Mucosa of descending colon (tissue), 3 donors: ENCODE data around the gene AGRP. TPM values are rescaled to one million over a fixed set of nuclear protein-coding genes. Genes with fewer than 3 reads are reported as not detected.
A peak's percentile ranks its signal among the peaks of the same experiment; 100 is the strongest.

Source experiments
- ATAC-seq: fragments of 200-7000 bp; cut with Tn5 transposase; one replicate; pipeline ENCODE4 v1.9.1; 2020; ENCODE audit warnings: mild to moderate bottlenecking, moderate library complexity
- DNase-seq, 3 donors: peaks; one replicate each; pipeline ENCODE4 v3.0.0-alpha.2; 2020
- H3K36me3 ChIP-seq: fragments of 200-600 bp; one replicate; pipeline ENCODE4 v1.8.0; 2021; ENCODE audit warnings: low read depth, mild to moderate bottlenecking
- H3K4me1 ChIP-seq: fragments of 200-600 bp; one replicate; pipeline ENCODE4 v1.8.0; 2021; ENCODE audit warnings: low read depth, mild to moderate bottlenecking
- H3K4me3 ChIP-seq: fragments of 200-600 bp; one replicate; pipeline ENCODE4 v1.8.0; 2021; ENCODE audit warnings: mild to moderate bottlenecking
- H3K9me3 ChIP-seq: fragments of 200-600 bp; one replicate; pipeline ENCODE4 v1.8.0; 2021; ENCODE audit warnings: mild to moderate bottlenecking
- intact Hi-C, 2 donors: fragments of 100-400 bp; cut with DNase I in 1 of 2; cut with micrococcal nuclease in 1 of 2; formaldehyde crosslinking; loops; one replicate each; pipeline versions ENCODE4 v1.11.0 to v1.11.1; 2022; cut with DNase I, micrococcal nuclease
- total RNA-seq, 3 donors: library from RNA; stranded (reverse); fragmentation: NEBNext Ultra II Directional in 2 of 3; extraction: Animal tissue kit (Norgen Biotek cat#: 25700) in 2 of 3; gene quantifications; one replicate each; pipeline versions ENCODE4 v1.2.1 to v1.2.4, GENCODE V29; 2021 to 2023
- TF ChIP-seq, protein P1 (sequence below): fragments of 200-600 bp; IDR thresholded peaks from one replicate; pipeline ENCODE4 v1.8.0; 2022; ENCODE audit warnings: antibody characterized with exemption, mild to moderate bottlenecking
- donor health status: DM: no; HTN: no; CAD: no; lungs with moderate emphysema.
- donor health status: DM: no; HTN: no; CAD: no.
- donor health status: DM: no; HTN: yes; CAD: no.

The AGRP gene
- total RNA-seq, 3 donors from 2014 or later = not detected

DNA sequence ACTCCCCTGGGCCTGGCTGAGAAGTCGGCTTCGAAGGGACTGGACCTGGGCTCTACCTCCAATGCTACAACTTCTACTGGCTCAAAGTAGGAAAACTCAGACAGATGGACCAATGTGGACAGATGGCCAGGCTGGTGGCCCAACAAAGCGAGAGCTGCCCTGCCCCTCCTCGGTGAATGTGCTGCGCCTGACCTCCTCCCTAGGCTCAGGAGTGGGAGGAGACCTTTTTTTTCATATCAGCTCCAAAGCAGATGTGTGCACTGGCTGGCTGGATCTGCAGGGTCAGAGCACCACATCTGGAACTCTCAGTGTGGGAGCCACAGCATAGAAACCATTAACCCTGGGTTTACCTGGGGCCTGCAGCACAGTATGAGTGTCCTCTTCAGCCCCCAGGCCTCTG, 23.2 kb downstream of the AGRP start:
- Histone ChIP-seq H3K4me1 (peaks cover 90% of the 10 kb centered on the region), H3K36me3 (no peaks in the 10 kb centered on the region), H3K4me3 (no peak overlapping the region), H3K9me3 (no peaks in the 10 kb centered on the region)
- DNase-seq (peak; percentile 64 to 74 (median 65)), ATAC-seq (peak; percentile 14)
- TF ChIP-seq, protein P1, sequence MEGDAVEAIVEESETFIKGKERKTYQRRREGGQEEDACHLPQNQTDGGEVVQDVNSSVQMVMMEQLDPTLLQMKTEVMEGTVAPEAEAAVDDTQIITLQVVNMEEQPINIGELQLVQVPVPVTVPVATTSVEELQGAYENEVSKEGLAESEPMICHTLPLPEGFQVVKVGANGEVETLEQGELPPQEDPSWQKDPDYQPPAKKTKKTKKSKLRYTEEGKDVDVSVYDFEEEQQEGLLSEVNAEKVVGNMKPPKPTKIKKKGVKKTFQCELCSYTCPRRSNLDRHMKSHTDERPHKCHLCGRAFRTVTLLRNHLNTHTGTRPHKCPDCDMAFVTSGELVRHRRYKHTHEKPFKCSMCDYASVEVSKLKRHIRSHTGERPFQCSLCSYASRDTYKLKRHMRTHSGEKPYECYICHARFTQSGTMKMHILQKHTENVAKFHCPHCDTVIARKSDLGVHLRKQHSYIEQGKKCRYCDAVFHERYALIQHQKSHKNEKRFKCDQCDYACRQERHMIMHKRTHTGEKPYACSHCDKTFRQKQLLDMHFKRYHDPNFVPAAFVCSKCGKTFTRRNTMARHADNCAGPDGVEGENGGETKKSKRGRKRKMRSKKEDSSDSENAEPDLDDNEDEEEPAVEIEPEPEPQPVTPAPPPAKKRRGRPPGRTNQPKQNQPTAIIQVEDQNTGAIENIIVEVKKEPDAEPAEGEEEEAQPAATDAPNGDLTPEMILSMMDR = no peak
- intact Hi-C loops = loop anchor here in 1 of 2 donors (5.0 kb wide), 1 partner anchor 33 kb away; no protein-coding TSS in a partner anchor

DNA sequence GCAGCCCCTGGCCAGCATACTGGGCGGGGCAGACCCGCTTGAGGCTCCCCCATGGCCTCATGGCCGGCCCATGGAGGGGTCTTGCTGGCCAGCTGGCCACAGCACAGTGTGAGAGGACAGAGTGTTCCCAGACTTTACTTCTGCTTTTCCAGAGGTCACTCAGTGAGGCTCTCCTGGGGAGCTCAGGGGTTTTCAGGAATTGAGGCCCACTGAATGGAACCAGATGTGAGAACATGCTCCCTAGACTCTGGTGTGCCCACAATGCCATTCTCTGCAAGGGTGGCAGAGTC, 23.5 kb downstream of the AGRP start:
- peaks cover 87% of the 10 kb centered on the region for H3K4me1 ChIP-seq
- TF ChIP-seq, protein P1 = no peak

DNA sequence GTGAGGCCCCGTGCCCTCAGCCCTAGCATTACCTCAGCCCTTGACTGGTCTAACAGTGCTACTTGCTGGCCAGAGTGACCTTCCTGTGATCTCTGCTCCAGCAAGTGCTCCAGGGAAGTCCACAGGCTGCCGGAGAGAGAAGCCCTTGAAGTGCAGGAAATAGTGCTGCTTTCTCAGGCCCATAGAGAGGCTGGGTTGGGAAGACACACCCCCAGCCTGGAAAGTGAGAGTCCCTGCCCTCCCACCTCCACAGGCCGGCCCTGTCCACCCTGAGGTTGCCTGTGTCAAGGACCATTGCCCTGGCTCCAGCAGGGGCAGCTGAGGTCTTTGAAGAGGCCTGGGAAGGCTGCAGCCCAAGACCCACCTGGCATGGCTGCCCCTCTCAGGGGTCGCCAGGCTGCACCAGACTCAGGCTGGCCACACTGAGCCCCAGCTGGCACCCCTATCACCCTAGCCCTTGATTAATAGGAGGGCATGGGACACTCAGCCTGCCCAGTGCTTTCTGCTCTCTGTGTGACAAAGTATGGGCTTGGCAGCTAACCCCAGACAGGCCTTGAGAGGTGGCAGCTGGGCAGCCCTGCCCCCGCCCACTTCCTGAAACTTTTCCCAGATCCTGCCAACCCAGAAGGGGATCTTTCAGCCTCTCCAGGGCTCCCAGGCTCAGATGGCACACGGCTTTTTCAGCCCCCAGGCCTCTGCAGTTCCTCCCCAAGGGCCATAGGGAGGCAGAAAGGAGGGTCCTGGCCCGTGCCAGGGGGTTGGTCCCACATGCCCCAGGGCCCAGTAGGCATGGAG, 24.1 kb downstream of the AGRP start:
- Histone ChIP-seq H3K9me3 (no peaks in the 10 kb centered on the region), H3K36me3 (no peaks in the 10 kb centered on the region), H3K4me3 (peak overlapping the region; percentile 14), H3K4me1 (peaks cover 81% of the 10 kb centered on the region)
- ATAC-seq (peak; percentile 49), DNase-seq (peak; percentile 82 to 88 (median 84))
- intact Hi-C loops = no loop called here
- TF ChIP-seq, protein P1 = no peak

More for the DNA sequence above, 23.5 kb downstream of the AGRP start:
- intact Hi-C loops = loop anchor here in 1 of 2 donors (5.0 kb wide), 1 partner anchor 33 kb away; no protein-coding TSS in a partner anchor
- no peaks in the 10 kb centered on the region for H3K9me3 ChIP-seq
- ATAC-seq = no peak
- H3K36me3 ChIP-seq = no peaks in the 10 kb centered on the region
- DNase-seq = no peak
- no peak overlapping the region for H3K4me3 ChIP-seq

DNA sequence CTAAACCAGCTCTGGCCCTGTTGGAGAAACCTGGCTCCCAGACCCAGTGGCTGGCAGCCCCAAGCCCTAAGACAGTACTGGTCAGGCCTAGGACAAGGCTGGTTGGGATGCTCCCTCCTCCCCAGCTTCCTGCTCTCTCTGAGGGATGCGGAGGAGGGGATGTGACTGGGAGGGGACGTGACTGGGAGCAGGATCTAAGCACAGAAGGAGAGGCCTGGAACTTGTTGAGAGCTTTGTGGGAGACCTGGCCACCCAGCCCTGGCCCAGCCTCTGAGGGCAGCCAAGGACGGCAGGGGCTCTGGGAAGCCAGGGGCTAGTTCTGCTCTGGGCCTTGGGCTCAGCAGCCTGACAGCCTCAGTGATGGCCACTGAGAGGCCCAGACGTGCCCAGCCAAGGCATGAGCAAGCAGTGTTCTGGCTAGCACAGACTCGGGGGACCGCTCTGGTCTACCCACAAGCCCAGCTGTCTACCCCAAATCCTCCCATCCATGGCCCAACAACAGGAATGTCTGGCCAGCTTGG, 25.2 kb downstream of the AGRP start:
- DNase-seq = peak; percentile 23 to 67 (median 40)
- intact Hi-C loops = no loop called here

DNA sequence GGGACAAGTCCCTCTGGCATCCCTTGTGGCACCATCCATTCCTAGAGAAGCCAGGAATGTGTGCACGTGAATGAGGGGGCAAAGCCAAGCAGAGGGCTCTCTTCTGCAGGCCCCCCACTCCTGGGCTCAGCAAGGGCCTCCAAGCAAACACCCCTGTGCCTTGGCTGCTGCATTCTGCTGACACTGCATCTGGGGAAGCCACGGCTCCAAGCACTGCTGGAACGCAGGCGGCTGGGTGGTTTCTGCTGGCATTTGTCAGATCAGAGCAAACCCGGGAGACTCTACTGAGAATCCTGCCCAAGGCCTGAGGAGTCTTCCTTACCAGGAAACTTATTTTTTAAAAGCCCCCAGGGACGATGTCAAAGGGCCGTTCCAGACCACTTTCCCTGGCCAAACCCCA, 25.7 kb downstream of the AGRP start:
- Histone ChIP-seq H3K4me1 (peaks cover 77% of the 10 kb centered on the region), H3K9me3 (no peaks in the 10 kb centered on the region), H3K4me3 (no peak overlapping the region), H3K36me3 (no peaks in the 10 kb centered on the region)
- intact Hi-C loops = no loop called here
- ATAC-seq (no peak), DNase-seq (peak; percentile 7 to 43 (median 27))
- TF ChIP-seq, protein P1 = no peak

More for the DNA sequence above, 25.2 kb downstream of the AGRP start:
- no peak overlapping the region for H3K4me3 ChIP-seq
- peaks cover 77% of the 10 kb centered on the region for H3K4me1 ChIP-seq
- no peaks in the 10 kb centered on the region for H3K36me3 ChIP-seq
- TF ChIP-seq, protein P1 = no peak
- no peak for ATAC-seq
- no peaks in the 10 kb centered on the region for H3K9me3 ChIP-seq
